Lung (tissue), 12 donors: ENCODE measurements around the gene MDFIC. TPM values are rescaled to one million over a fixed set of nuclear protein-coding genes. Genes with fewer than 3 reads are reported as not detected.

Experiments
- ATAC-seq: fragments of 200-7000 bp; cut with Tn5 transposase; one replicate; pipeline ENCODE4 v1.9.1; 2020; ENCODE audit warnings: moderate number of reproducible peaks; ENCODE audit not compliant: insufficient read depth, low FRiP score
- DNase-seq, 3 donors: peaks; one replicate each; pipeline ENCODE4 v3.0.0-alpha.2; 2013 to 2017
- H3K27ac ChIP-seq, 2 donors: one replicate each; pipeline ENCODE4 v1.5.1; 2013; ENCODE audit warnings: mild to moderate bottlenecking in 2 of 2, moderate library complexity in 2 of 2, control low read depth in 1 of 2, inconsistent platforms in 1 of 2, low read depth in 1 of 2, low read length in 1 of 2
- H3K27me3 ChIP-seq, 3 donors: one replicate each; pipeline ENCODE4 v1.5.1; 2013; ENCODE audit warnings: low read length in 2 of 3; ENCODE audit not compliant: control insufficient read depth in 3 of 3, insufficient read depth in 3 of 3
- H3K36me3 ChIP-seq, 4 donors: one replicate each; pipeline ENCODE4 v1.5.1; 2013; ENCODE audit warnings: low read length in 4 of 4, mild to moderate bottlenecking in 1 of 4, moderate library complexity in 1 of 4; ENCODE audit not compliant: control insufficient read depth in 4 of 4, insufficient read depth in 4 of 4
- H3K4me1 ChIP-seq, 5 donors: one replicate each; pipeline ENCODE4 v1.5.1; 2013; ENCODE audit warnings: low read length in 5 of 5, mild to moderate bottlenecking in 2 of 5, moderate library complexity in 1 of 5; ENCODE audit not compliant: control insufficient read depth in 5 of 5, insufficient read depth in 5 of 5
- H3K4me3 ChIP-seq: one replicate; pipeline ENCODE4 v1.5.1; 2013; ENCODE audit warnings: mild to moderate bottlenecking, control low read depth, moderate library complexity
- H3K9ac ChIP-seq, 2 donors: one replicate each; pipeline ENCODE4 v1.5.1; 2013; ENCODE audit warnings: low read length in 2 of 2, control low read depth in 1 of 2; ENCODE audit not compliant: insufficient read depth in 1 of 2
- H3K9me3 ChIP-seq, 4 donors: one replicate each; pipeline ENCODE4 v1.5.1; 2013; ENCODE audit warnings: low read length in 3 of 4, mild to moderate bottlenecking in 1 of 4, moderate library complexity in 1 of 4; ENCODE audit not compliant: control insufficient read depth in 4 of 4, insufficient read depth in 3 of 4
- WGBS, 2 donors: extraction: QIAGEN DNeasy Blood & Tissue Kit; methylation state at CpG; one replicate each; pipeline ENCODE4 v1.1.7; 2013; 5-methylcytosine and 5-hydroxymethylcytosine counted together
- polyA plus RNA-seq, 2 donors: library from polyadenylated mRNA; stranded (reverse); fragments of 200-250 nt; gene quantifications; one replicate each; pipeline ENCODE4 v1.2.1, GENCODE V29; 2013
- total RNA-seq, 2 donors: library from RNA; depleted of rRNA in 1 of 2; stranded (reverse); fragments of >200 nt in 1 of 2; gene quantifications; one replicate each; pipeline ENCODE4 v1.2.1, GENCODE V29; 2014 to 2021
- TF ChIP-seq, protein P1 (sequence below): IDR thresholded peaks from 2 replicates; pipeline ENCODE4 v1.5.1; 2012; ENCODE audit warnings: mild to moderate bottlenecking; ENCODE audit errors: control extremely low read depth, extremely low read depth
- donor health status: control.
- donor health status: control.
- donor health status: Bipolar disorder and iron deficiency.
- donor health status: healthy.
- donor health status: DM: yes; HTN: yes; CAD: no.

MDFIC gene
- total and polyA plus RNA-seq, 4 donors: 13.3 to 55.5 (median 25.5) TPM

DNA sequence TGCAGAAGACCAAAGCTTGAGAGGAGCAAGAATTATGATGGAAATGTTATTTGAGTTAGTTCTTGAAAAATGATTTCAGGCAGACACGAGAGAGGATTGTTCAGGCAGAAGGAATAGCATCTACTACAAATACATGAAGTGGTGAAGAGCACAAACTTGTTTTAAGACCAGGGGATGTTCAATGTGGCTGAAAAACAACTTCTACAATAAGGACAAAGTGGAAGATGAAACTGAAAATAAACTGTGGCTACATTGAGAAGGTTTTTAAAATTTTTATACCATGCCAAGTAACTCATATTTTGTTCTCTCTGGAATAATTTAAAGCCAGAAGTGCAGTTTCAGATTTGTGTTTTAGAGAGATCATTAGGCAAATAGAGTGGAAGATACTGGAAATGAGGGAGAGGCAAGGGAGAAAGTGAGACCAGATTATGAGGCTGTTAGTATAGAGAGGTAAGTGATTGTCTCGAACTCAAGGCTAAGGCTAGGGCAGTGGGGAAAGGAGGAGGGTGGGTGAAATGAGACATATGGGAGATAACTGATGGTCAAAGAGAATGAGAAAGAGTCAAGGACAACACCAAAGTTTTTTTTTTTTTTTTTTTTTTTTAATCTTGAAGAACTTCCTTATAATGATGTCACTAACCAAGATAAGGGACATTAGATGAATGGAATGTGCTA lies 115.4 kb downstream of the MDFIC start:
- H3K27ac ChIP-seq: no peak overlapping the region
- TF ChIP-seq, protein P1, sequence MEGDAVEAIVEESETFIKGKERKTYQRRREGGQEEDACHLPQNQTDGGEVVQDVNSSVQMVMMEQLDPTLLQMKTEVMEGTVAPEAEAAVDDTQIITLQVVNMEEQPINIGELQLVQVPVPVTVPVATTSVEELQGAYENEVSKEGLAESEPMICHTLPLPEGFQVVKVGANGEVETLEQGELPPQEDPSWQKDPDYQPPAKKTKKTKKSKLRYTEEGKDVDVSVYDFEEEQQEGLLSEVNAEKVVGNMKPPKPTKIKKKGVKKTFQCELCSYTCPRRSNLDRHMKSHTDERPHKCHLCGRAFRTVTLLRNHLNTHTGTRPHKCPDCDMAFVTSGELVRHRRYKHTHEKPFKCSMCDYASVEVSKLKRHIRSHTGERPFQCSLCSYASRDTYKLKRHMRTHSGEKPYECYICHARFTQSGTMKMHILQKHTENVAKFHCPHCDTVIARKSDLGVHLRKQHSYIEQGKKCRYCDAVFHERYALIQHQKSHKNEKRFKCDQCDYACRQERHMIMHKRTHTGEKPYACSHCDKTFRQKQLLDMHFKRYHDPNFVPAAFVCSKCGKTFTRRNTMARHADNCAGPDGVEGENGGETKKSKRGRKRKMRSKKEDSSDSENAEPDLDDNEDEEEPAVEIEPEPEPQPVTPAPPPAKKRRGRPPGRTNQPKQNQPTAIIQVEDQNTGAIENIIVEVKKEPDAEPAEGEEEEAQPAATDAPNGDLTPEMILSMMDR: no peak
- H3K27me3 ChIP-seq: no peaks in the 10 kb centered on the region
- H3K9ac ChIP-seq: no peak overlapping the region
- no peak for DNase-seq
- H3K9me3 ChIP-seq: no peaks in the 10 kb centered on the region
- H3K4me1 ChIP-seq: peaks cover 0 to 3% (median 0%) of the 10 kb centered on the region in 5 donors
- no peaks in the 10 kb centered on the region for H3K36me3 ChIP-seq
- 88 to 90% methylated on average over 2 of the region's 2 CpGs for WGBS, 2 donors
- ATAC-seq: no peak
- H3K4me3 ChIP-seq: no peak overlapping the region

DNA sequence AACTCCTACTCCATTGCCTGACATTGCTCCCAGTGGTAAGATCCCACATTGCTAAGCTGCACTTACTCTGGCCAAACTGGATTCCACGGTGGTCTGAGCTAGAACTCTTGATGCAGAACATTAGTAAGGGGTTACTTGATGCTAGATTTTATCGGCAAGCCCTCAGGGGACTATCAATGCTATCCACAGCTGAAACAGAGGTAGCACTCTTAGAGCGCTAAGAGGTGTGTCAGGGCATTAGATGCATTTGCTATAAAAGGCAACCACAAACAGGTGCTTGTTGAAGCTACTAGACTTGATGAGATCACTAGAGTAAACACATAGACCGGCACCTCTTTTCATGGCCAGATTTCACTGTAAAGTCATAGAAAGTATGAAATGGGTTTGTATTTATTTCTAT lies 116.3 kb downstream of the MDFIC start:
- Histone ChIP-seq H3K9me3 (no peaks in the 10 kb centered on the region), H3K36me3 (no peaks in the 10 kb centered on the region), H3K27ac (no peak overlapping the region), H3K4me1 (peaks cover 0 to 3% (median 0%) of the 10 kb centered on the region in 5 donors), H3K4me3 (no peak overlapping the region), H3K9ac (no peak overlapping the region), H3K27me3 (no peaks in the 10 kb centered on the region)
- ATAC-seq (no peak), DNase-seq (no peak)
- TF ChIP-seq, protein P1: no peak
- WGBS, 2 donors: 84 to 89% methylated on average over 4 of the region's 4 CpGs

DNA sequence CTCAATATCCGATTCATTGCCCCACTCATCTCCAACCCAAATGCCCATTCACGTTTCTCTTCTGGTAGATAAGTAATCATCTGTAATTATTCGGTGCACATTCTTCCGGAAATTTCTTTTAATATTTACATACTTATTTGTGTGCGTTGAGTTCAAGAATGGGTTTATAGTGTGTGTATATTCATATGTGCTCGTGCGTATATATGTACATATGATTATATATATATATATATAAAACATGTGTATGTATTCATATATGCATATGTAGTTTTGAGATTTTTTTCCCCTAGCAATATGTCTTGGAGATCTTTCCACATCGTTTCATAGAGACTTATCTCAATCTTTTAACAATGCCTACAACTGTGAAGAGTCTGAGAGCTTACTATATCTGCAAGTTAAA lies 118.2 kb downstream of the MDFIC start:
- H3K9ac ChIP-seq: no peak overlapping the region
- no peaks in the 10 kb centered on the region for H3K27me3 ChIP-seq
- no peaks in the 10 kb centered on the region for H3K9me3 ChIP-seq
- TF ChIP-seq, protein P1: no peak
- H3K4me1 ChIP-seq: peaks cover 0 to 3% (median 0%) of the 10 kb centered on the region in 5 donors
- ATAC-seq (no peak), DNase-seq (no peak)
- H3K27ac ChIP-seq: no peak overlapping the region
- WGBS, 2 donors: 78 to 91% methylated on average over 8 of the region's 8 CpGs
- no peak overlapping the region for H3K4me3 ChIP-seq
- no peaks in the 10 kb centered on the region for H3K36me3 ChIP-seq

DNA sequence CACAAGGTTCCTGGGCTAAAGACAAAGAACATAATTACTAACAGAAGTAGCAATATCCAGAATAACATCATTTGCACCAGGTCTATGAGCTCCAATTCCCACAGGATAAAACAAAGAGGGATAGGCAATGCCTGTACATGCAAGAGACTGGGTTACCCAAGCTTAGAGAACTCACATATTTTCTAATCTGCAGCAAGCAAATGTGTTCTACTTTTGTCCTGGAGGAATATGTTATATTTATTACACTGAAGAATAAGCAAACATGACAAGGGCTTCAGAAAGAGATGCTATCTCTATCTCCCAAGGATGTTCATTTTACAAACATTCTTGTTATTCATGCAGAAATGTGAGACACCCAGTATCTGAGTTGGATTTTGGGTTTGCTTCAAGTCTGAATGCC lies 118.6 kb downstream of the MDFIC start:
- H3K36me3 ChIP-seq: no peaks in the 10 kb centered on the region
- ATAC-seq (no peak), DNase-seq (no peak)
- no peaks in the 10 kb centered on the region for H3K9me3 ChIP-seq
- H3K27me3 ChIP-seq: no peaks in the 10 kb centered on the region
- H3K4me1 ChIP-seq: peaks cover 0 to 3% (median 0%) of the 10 kb centered on the region in 5 donors
- no peak overlapping the region for H3K27ac ChIP-seq
- H3K9ac ChIP-seq: no peak overlapping the region
- TF ChIP-seq, protein P1: no peak
- H3K4me3 ChIP-seq: no peak overlapping the region
